ENCODE data around the gene AKNA. TPM values are rescaled to one million over a fixed set of nuclear protein-coding genes. Genes with fewer than 3 reads are reported as not detected.

AKNA gene
- polyA plus RNA-seq, 1 of the 3 experiments (the other 2 are of a cell fraction): 0.84 TPM

DNA sequence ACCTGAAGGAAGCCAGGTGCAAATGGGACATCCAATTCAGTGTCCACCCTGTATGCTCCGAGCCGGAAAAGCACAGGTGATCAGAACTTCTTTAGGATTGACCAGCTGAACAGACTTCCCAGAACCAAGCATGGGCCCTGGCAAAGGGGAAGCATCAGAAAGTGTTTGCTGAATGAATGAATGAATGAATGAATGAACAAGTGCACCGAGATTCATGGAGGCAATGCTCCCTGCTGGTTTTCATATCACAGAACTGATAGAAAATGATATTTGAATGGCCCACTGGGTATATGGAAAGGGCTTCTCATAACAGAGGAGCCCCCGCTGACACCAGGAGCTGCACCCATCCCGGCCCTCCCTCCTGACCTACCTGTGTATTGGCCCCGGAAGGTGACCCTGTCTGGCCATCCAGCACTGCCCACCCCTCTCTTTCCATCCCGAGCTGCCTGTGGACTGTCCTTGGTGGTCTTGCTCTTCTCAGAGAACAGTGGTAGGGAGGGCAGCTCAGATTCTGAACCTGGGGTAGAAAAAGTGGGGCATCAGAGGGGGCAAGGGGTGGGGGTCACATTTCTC lies 42.2 kb downstream of the AKNA start:
- CTCF ChIA-PET: interaction anchor here (1.1 kb wide), 1 partner anchor 263 kb away, joined by 3 read pairs; no protein-coding TSS in a partner anchor
- no peaks in the 10 kb centered on the region for H3K36me3 ChIP-seq (replicated peaks in 1 of 2; ENCODE audit: control insufficient read depth in 1 of 2, insufficient read depth in 2 of 2, low read length in 1 of 2)

DNA sequence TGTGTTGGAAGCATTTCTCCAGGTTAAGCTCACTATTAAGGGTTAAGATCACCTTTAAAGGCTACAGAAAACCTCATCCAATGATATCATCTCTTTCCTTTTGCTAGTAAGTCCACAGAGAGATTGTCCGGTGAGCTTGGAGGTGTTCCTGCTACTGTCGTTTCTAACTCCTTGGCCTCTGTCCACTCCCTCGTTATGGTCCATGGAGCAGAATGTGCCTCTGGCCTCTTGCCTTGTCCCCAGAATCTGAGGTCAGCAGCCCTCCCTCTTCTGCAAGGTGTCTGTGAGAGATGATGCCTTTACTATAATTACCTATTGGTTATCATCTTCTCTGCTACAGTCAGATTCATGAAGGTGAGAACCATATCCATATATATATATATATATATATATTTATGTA lies 43.1 kb downstream of the AKNA start:
- no peak overlapping the region for H3K9ac ChIP-seq
- H3K4me1 ChIP-seq (ENCODE audit: control insufficient read depth in 1 of 2, insufficient read depth in 2 of 2, low read depth in 1 of 2, low read length in 1 of 2): peaks cover 6 to 13% of the 10 kb centered on the region in 2 experiments; a peak in 3 of 4 replicates
- no peaks in the 10 kb centered on the region for H3K9me2 ChIP-seq
- H4K20me1 ChIP-seq (ENCODE audit: insufficient read depth): no peaks in the 10 kb centered on the region
- no peak overlapping the region for H3K4me2 ChIP-seq
- H3K36me3 ChIP-seq (replicated peaks in 1 of 2; ENCODE audit: control insufficient read depth in 1 of 2, insufficient read depth in 2 of 2, low read length in 1 of 2): no peaks in the 10 kb centered on the region
- no peak for TF ChIP-seq NFIC (IDR thresholded peaks at IDR 0.05; ENCODE audit: borderline replicate concordance)
- no peak for TF ChIP-seq ELF1 (IDR thresholded peaks at IDR 0.05)
- no peak for TF ChIP-seq RCOR1 (IDR thresholded peaks at IDR 0.05; ENCODE audit: low read length)
- TF ChIP-seq FOXJ3 (CRISPR knock-in tag; IDR thresholded peaks at IDR 0.05): no peak
- TF ChIP-seq, protein P1, sequence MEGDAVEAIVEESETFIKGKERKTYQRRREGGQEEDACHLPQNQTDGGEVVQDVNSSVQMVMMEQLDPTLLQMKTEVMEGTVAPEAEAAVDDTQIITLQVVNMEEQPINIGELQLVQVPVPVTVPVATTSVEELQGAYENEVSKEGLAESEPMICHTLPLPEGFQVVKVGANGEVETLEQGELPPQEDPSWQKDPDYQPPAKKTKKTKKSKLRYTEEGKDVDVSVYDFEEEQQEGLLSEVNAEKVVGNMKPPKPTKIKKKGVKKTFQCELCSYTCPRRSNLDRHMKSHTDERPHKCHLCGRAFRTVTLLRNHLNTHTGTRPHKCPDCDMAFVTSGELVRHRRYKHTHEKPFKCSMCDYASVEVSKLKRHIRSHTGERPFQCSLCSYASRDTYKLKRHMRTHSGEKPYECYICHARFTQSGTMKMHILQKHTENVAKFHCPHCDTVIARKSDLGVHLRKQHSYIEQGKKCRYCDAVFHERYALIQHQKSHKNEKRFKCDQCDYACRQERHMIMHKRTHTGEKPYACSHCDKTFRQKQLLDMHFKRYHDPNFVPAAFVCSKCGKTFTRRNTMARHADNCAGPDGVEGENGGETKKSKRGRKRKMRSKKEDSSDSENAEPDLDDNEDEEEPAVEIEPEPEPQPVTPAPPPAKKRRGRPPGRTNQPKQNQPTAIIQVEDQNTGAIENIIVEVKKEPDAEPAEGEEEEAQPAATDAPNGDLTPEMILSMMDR (IDR thresholded peaks at IDR 0.05): no peak
- TF ChIP-seq, protein P2, sequence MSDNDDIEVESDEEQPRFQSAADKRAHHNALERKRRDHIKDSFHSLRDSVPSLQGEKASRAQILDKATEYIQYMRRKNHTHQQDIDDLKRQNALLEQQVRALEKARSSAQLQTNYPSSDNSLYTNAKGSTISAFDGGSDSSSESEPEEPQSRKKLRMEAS (IDR thresholded peaks at IDR 0.05; ENCODE audit: low read depth): no peak
- no peak for TF ChIP-seq TEAD4 (IDR thresholded peaks at IDR 0.05; ENCODE audit: borderline replicate concordance, insufficient read depth)
- TF ChIP-seq YY1 (IDR thresholded peaks at IDR 0.05; ENCODE audit: low read depth): no peak
- no peak for TF ChIP-seq EZH2phosphoT487 (IDR thresholded peaks at IDR 0.05; ENCODE audit: borderline replicate concordance, low read depth)
- TF ChIP-seq, protein P3, sequence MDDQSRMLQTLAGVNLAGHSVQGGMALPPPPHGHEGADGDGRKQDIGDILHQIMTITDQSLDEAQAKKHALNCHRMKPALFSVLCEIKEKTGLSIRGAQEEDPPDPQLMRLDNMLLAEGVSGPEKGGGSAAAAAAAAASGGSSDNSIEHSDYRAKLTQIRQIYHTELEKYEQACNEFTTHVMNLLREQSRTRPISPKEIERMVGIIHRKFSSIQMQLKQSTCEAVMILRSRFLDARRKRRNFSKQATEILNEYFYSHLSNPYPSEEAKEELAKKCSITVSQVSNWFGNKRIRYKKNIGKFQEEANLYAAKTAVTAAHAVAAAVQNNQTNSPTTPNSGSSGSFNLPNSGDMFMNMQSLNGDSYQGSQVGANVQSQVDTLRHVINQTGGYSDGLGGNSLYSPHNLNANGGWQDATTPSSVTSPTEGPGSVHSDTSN (IDR thresholded peaks at IDR 0.05): no peak
- no peak for TF ChIP-seq CHD2 (IDR thresholded peaks at IDR 0.05; ENCODE audit: low read length, partially characterized antibody)
- TF ChIP-seq, protein P4, sequence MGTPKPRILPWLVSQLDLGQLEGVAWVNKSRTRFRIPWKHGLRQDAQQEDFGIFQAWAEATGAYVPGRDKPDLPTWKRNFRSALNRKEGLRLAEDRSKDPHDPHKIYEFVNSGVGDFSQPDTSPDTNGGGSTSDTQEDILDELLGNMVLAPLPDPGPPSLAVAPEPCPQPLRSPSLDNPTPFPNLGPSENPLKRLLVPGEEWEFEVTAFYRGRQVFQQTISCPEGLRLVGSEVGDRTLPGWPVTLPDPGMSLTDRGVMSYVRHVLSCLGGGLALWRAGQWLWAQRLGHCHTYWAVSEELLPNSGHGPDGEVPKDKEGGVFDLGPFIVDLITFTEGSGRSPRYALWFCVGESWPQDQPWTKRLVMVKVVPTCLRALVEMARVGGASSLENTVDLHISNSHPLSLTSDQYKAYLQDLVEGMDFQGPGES (IDR thresholded peaks at IDR 0.05; ENCODE audit: low read depth, low read length): no peak
- DNase-seq: no peak
- ChIA-PET CTCF (interaction anchor here (1.1 to 1.5 kb wide), 2 partner anchors 41 to 262 kb away, joined by 3 read pairs; no protein-coding TSS in a partner anchor), POLR2A (no interaction called here)
- H2AFZ ChIP-seq (ENCODE audit: low read depth): no peak overlapping the region
- H3K4me3 ChIP-seq (ENCODE audit: low read depth in 2 of 2, low read length in 1 of 2): no peak overlapping the region
- no peaks in the 10 kb centered on the region for H3K27me3 ChIP-seq (ENCODE audit: insufficient read depth)
- H3K27ac ChIP-seq (ENCODE audit: low read depth in 2 of 2, low read length in 1 of 2): no peak overlapping the region
- H3K79me2 ChIP-seq (ENCODE audit: insufficient read depth): no peaks in the 10 kb centered on the region
- peaks cover 5% of the 10 kb centered on the region for H3F3A ChIP-seq (replicated peaks; ENCODE audit: insufficient read depth)
- H3K9me3 ChIP-seq: no peaks in the 10 kb centered on the region
- WGBS (ENCODE audit: low lambda C conversion rate): 94% methylated on average over 3 of the region's 3 CpGs

More for the DNA sequence above, 42.2 kb downstream of the AKNA start:
- H3K79me2 ChIP-seq (ENCODE audit: insufficient read depth): no peaks in the 10 kb centered on the region
- WGBS (ENCODE audit: low lambda C conversion rate): 93% methylated on average over 6 of the region's 7 CpGs
- no peak overlapping the region for H3K4me3 ChIP-seq (ENCODE audit: low read depth in 2 of 2, low read length in 1 of 2)
- no peak overlapping the region for H2AFZ ChIP-seq (ENCODE audit: low read depth)
- H3K4me1 ChIP-seq (ENCODE audit: control insufficient read depth in 1 of 2, insufficient read depth in 2 of 2, low read depth in 1 of 2, low read length in 1 of 2): peaks cover 6 to 15% of the 10 kb centered on the region in 2 experiments; a peak in 3 of 4 replicates
- TF ChIP-seq, protein P5, sequence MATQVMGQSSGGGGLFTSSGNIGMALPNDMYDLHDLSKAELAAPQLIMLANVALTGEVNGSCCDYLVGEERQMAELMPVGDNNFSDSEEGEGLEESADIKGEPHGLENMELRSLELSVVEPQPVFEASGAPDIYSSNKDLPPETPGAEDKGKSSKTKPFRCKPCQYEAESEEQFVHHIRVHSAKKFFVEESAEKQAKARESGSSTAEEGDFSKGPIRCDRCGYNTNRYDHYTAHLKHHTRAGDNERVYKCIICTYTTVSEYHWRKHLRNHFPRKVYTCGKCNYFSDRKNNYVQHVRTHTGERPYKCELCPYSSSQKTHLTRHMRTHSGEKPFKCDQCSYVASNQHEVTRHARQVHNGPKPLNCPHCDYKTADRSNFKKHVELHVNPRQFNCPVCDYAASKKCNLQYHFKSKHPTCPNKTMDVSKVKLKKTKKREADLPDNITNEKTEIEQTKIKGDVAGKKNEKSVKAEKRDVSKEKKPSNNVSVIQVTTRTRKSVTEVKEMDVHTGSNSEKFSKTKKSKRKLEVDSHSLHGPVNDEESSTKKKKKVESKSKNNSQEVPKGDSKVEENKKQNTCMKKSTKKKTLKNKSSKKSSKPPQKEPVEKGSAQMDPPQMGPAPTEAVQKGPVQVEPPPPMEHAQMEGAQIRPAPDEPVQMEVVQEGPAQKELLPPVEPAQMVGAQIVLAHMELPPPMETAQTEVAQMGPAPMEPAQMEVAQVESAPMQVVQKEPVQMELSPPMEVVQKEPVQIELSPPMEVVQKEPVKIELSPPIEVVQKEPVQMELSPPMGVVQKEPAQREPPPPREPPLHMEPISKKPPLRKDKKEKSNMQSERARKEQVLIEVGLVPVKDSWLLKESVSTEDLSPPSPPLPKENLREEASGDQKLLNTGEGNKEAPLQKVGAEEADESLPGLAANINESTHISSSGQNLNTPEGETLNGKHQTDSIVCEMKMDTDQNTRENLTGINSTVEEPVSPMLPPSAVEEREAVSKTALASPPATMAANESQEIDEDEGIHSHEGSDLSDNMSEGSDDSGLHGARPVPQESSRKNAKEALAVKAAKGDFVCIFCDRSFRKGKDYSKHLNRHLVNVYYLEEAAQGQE (IDR thresholded peaks at IDR 0.05; ENCODE audit: low read depth, low read length): no peak
- TF ChIP-seq, protein P2 (IDR thresholded peaks at IDR 0.05; ENCODE audit: low read depth): no peak
- H3K9me3 ChIP-seq: no peaks in the 10 kb centered on the region
- no peaks in the 10 kb centered on the region for H3K9me2 ChIP-seq
- H3K9ac ChIP-seq: no peak overlapping the region
- H3K27ac ChIP-seq (ENCODE audit: low read depth in 2 of 2, low read length in 1 of 2): no peak overlapping the region
- POLR2A ChIA-PET: no interaction called here
- no peaks in the 10 kb centered on the region for H4K20me1 ChIP-seq (ENCODE audit: insufficient read depth)
- peaks cover 5% of the 10 kb centered on the region for H3F3A ChIP-seq (replicated peaks; ENCODE audit: insufficient read depth)
- no peak for DNase-seq
- no peaks in the 10 kb centered on the region for H3K27me3 ChIP-seq (ENCODE audit: insufficient read depth)
- no peak overlapping the region for H3K4me2 ChIP-seq
